ENCODE data around the gene DNAJB1.
A peak's percentile ranks its signal among the peaks of the same experiment; 100 is the strongest.
"Not testable (repeated sequence)": the region's sequence is repeated elsewhere in the genome, so short reads cannot be mapped to it uniquely, and the experiment has no call there.

Gene DNAJB1

GRCh38 chr19:14553042-14553938 lies 35.1 kb upstream of the DNAJB1 start:
- DNase-seq (ENCODE audit: low read depth) = no peak

DNA sequence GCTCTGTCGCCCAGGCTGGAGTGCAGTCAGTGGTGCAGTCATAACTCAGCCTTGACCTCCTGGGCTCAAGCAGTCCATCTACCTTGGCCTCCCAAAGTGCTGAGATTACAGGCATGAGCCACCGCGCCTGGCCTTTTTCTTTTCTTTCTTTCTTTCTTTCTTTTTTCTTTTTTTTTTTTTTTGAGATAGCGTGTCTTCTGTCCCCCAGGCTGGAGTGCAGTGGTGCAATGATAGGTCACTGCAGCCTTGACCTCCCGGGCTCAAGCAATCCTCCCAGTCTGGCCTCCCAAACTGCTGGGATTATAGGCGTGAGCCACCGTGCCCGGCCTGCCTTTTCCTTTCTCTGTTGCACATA lies 33.8 kb upstream of the DNAJB1 start:
- not testable (repeated sequence) for DNase-seq (ENCODE audit: low read depth)

DNA sequence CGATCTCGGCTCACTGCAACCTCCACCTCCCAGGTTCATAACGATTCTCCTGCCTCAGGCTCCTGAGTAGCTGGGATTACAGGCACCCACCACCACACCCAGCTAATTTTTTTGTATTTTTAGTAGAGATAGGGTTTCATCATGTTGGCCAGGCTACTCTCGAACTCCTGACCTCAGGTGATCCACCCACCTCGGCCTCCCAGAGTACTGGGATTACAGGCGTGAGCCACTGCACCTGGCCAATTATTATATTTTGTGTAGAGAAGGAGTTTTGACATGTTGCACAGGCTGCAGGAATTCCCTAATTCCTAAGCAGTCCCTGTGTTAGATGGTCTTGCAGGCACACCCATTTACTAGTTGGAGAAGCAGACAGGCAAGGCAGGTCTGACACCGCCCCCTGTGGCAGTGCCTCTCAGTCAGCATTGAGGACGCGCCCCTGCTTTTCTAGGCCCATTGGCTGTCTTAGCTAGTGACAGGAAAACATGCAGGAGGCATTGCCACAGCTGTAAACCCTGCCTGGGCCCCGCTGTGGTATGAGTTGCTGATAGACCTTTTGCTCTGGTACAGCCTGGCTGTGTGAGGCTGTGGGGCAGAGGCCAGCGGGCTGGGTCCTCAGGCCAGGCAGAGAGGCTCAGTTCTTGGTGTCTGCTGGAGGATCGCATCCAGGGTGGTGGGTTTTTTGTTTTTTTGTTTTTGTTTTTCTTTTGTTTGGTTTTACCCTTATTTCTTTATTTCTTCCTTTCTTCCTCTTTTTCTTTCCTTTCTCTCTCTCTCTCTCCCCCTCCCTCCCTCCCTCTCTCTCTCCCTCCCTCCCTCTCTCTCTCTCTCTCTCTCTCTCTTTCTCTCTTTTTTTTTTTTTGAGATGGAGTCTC lies 33.2 kb upstream of the DNAJB1 start:
- DNase-seq (ENCODE audit: low read depth) = not testable (repeated sequence)

- DNase-seq (ENCODE audit: low read depth) = no peak
Measured at GRCh38 chr19:14550201-14550754, 32.1 kb upstream of the DNAJB1 start.

DNA sequence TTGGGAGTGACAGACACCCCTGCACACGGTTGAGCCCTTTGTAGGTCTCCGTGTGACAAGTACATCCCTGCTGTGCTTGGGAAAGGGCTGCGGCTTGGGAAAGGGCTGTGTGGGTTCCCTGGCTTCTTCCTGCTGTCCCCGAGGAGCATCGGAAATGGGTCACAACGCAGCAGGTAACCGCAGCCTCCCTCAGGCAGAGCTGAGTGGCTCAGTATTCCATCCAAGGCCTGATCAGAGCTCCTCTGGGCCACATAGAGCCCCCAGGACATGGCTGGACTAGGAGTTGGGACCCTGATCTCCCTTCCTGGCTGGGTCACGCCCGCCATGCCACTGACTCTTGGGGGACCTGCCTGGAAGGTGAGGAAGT lies 27.5 kb upstream of the DNAJB1 start:
- DNase-seq (ENCODE audit: low read depth) = no peak

DNA sequence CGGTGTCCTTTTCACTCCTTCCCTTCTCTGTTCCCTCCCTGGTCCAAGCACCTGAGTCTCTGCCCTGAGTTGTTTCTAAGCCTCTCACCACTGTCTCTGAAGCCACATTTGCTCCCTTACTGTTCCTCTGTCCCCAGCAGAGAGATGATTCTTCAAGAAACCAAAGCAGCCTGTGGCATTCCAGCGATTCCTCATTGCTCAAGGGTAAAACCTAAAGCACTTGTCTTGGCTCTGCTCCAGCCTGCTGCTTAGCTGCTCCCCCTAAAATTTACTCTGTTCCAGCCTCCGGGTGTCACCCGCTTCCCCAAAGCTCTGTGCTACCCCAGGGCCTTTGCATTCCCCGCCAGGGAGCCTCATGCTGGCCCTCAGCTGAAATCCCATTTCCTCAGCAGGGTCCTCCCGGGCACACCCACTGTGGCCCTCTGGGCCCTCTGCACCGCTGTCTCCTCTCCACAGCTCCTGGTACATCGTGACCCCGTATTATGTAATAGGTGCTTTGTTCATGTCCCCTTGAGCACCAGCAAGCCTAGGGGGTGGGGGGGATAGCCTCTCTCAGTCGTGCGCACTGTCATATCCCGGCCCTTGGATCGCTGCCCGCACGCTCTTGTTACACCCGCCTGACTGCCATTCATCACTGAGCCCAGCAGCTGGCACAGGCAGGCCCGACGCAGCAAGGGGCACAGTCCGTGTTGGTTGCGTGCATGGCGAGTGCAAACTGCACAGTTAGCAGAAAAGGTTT lies 26.9 kb upstream of the DNAJB1 start:
- no peak for DNase-seq (ENCODE audit: low read depth)

GRCh38 chr19:14544047-14544446 lies 25.9 kb upstream of the DNAJB1 start:
- no peak for DNase-seq (ENCODE audit: low read depth)

DNA sequence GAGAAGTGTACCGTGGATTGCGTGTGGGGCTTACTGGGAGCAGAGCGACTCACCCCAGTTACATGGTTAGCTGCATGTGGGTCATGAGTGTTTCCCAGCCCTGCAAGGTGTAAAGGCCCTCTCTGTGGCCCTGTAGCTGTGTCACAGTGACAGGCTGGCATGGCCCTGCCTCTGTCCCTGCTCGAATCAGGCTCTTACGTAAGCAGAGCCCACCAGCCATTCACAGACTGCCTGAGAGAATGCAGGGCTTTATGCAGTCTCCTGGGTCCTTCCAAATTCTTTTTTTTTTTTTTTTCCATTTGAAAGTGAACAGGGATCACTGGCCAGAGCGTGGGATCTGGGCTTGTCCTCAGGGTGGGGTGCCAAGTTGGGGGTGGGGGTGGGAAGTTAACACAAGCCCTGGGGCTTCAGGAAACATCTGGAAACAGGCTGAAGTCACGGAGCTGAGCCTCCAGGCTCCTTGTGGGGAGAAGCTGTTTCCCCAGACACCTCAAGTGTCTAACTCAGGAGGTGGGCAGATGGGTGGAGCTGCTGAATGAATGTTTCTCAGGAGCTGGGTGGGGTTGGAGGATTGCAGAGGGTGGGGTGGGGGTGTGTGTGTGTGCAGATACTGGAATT lies 24.6 kb upstream of the DNAJB1 start:
- DNase-seq (ENCODE audit: low read depth) = no peak

GRCh38 chr19:14541979-14542378 lies 23.8 kb upstream of the DNAJB1 start:
- DNase-seq (ENCODE audit: low read depth) = not testable (repeated sequence)

- DNase-seq (ENCODE audit: low read depth) = no peak
Measured at GRCh38 chr19:14540741-14541525, 22.7 kb upstream of the DNAJB1 start.

GRCh38 chr19:14536926-14537692 lies 18.9 kb upstream of the DNAJB1 start:
- DNase-seq (ENCODE audit: low read depth) = no peak

DNA sequence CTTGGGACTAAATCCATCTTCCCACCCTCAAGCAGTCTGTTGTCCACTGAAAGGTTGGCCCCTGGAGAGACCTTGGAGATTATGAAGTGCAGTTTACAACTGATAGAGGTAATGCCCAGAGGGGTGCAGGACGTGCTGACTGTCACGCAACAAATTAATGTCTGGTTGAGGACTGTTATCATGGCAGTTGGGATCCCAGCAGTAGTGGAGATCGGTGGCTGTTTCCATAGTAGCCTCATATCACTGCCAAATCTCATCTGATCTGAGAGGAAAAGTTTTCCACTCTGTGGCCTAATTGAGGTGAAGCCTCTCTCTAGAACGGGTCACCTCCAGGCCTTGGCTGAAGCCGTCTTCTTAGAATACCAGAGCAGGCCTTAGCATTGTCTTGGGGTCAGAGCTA lies 15.3 kb upstream of the DNAJB1 start:
- no peak for DNase-seq (ENCODE audit: low read depth)

- no peak for DNase-seq (ENCODE audit: low read depth)
Measured at GRCh38 chr19:14530506-14530905, 12.3 kb upstream of the DNAJB1 start.

- DNase-seq (ENCODE audit: low read depth) = no peak
Measured at GRCh38 chr19:14530005-14530348, 11.8 kb upstream of the DNAJB1 start.

GRCh38 chr19:14529254-14530004 lies 11.2 kb upstream of the DNAJB1 start, which contains the start of gene TECR:
TSS of gene TECR (plus strand) at chr19:14529594. CDS start at chr19:14529697, 103 bp downstream.
- peak; percentile 98 for DNase-seq (ENCODE audit: low read depth)

DNA sequence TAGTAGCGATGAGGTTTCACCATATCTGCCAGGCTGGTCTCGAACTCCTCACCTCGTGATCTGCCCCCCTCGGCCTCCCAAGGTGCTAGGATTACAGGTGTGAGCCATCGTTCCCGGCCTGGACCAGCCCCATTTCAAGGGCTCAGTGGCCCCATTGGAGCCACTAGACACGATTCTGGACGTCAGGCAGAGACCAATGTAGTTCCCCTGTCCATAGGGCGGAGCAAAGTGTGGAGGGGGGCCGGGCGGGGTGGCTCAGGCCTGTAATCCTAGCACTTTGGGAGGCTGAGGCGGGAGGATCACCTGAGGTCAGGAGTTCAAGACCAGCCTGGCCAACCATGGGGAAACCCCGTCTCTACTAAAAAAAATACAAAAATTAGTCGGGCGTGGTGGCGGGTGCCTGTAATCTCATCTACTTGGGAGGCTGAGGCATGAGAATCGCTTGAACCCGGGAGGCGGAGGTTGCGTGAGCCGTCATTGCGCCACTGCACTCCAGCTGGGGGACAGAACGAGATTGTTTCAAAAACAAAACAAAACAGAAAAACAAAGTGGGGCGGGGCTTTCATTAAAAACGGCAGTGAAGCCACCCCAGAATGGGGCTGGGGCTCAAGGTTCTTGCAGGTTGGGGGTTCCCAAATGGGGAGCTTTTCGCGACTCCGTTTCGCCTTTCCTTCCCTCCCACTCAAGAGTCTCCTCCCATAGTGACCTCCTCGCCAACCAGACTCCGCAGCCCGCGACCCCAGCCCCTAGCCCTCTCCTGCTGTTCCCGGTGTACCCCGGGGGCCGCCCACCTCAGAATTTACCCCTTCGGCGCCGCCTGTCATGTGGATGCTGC lies 10.4 kb upstream of the DNAJB1 start:
- DNase-seq (ENCODE audit: low read depth) = no peak

DNA sequence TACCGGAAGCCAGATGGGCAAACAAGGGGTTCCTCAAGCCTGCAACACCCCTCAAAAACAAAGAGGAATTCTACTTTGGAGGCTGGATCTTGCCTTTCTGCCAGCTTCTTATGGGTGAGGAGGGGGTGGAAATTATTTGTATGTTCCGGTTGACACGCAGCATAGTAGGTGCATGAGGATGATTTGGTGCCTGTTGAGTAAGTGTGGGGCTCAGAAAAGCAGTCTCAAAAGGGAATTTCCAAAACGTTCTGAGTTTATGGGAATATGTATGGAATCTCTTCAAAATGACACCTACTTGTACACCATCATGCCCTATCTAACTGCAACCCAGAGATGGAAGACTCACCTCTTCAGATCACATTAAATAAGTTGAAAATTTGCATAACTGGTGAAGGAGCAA lies 8.2 kb upstream of the DNAJB1 start:
- no peak for DNase-seq (ENCODE audit: low read depth)

GRCh38 chr19:14525729-14526128 lies 7.5 kb upstream of the DNAJB1 start:
- no peak for DNase-seq (ENCODE audit: low read depth)

Measured in HS-27A (cell line).